ENCODE data around the gene JARID2.

The JARID2 gene

DNA sequence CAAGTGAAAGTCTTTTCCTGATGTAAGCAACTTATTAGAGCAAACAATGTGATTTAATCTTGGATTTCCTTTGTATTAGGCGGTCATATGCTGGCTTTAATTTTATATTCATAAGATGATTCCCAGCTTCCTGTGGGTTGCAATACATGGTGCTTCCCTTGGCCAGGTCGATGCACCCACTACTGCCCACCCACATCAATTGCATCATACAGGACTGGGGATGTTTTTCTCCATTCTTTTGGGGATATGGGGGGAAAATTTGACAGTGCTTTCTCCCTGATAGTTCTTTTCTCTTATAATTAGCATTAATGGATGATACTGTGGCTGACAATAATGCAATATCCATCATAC is 187.6 kb downstream of the JARID2 start:
- no peak for DNase-seq (ENCODE audit: low spot score)
- peaks cover 0 to 4% of the 10 kb centered on the region in 2 donors for H3K36me3 ChIP-seq (replicated peaks in 1 of 2; ENCODE audit: control insufficient read depth in 2 of 2, insufficient read depth in 2 of 2, low read length in 2 of 2)
- H3K4me3 ChIP-seq (ENCODE audit: low read length in 2 of 2): no peak overlapping the region
- H3K79me1 ChIP-seq (ENCODE audit: low read depth, low read length): no peaks in the 10 kb centered on the region
- H2AFZ ChIP-seq (ENCODE audit: low read length): no peak overlapping the region
- no peak overlapping the region for H3K4me2 ChIP-seq (ENCODE audit: insufficient read depth, low read length, poor library complexity, severe bottlenecking)
- WGBS, 2 donors (ENCODE audit: extremely low coverage in 2 of 2, insufficient read length in 2 of 2, insufficient replicate concordance in 1 of 2): no CpG with 5 or more reads among the region's 2 CpGs
- no peak overlapping the region for H2BK5ac ChIP-seq (ENCODE audit: low read length)
- H3K27me3 ChIP-seq (ENCODE audit: control insufficient read depth in 3 of 3, insufficient read depth in 3 of 3, low read depth in 1 of 3, low read length in 3 of 3): no peaks in the 10 kb centered on the region
- no peak overlapping the region for H2BK15ac ChIP-seq (ENCODE audit: low read length)
- H2BK120ac ChIP-seq (ENCODE audit: low read depth, low read length): no peak overlapping the region
- no peak overlapping the region for H4K91ac ChIP-seq (ENCODE audit: low read depth, low read length, poor library complexity)
- H2AK5ac ChIP-seq (ENCODE audit: low read depth, low read length): no peak overlapping the region
- peaks cover 36 to 58% of the 10 kb centered on the region in 2 donors for H3K4me1 ChIP-seq (ENCODE audit: control insufficient read depth in 2 of 2, insufficient read depth in 1 of 2, low read depth in 1 of 2, low read length in 2 of 2)
- no peak overlapping the region for H4K8ac ChIP-seq (ENCODE audit: low read depth, low read length)
- peaks cover 0 to 5% of the 10 kb centered on the region in 2 donors for H3K9me3 ChIP-seq (replicated peaks in 1 of 2; ENCODE audit: control insufficient read depth in 2 of 2, insufficient read depth in 1 of 2, low read depth in 1 of 2, low read length in 2 of 2)
- H3K27ac ChIP-seq (replicated peaks; ENCODE audit: low read length): no peak overlapping the region
- no peak overlapping the region for H3K14ac ChIP-seq (ENCODE audit: low read length)
- H3K23ac ChIP-seq (ENCODE audit: low read depth, low read length, poor library complexity): no peak overlapping the region
- no peak overlapping the region for H3K4ac ChIP-seq (ENCODE audit: low read length)
- H2BK12ac ChIP-seq (ENCODE audit: low read length): no peak overlapping the region
- no peak overlapping the region for H3K9ac ChIP-seq (ENCODE audit: low read depth, low read length, poor library complexity)
- no peak overlapping the region for H3K18ac ChIP-seq (ENCODE audit: low read length)

DNA sequence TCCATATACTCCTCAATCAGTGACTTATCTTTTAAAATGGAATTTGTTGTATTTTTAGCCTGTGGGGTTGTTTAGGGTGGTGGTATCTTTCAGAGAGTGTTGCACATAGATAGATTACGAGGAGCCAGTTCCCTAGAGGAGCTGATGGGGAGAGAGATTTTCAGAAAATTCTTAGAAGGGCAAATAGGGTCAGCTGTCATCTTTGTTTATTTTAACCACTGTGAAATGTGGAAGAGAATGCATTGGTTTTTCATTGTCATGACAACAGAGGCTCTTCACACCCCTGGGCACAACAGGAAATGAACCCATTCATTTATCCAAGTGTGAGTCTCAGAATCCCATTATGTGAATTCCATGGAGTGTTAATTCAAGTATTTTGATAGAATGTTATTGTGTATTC is 188.4 kb downstream of the JARID2 start:
- H2BK5ac ChIP-seq (ENCODE audit: low read length): no peak overlapping the region
- no peaks in the 10 kb centered on the region for H3K27me3 ChIP-seq (ENCODE audit: control insufficient read depth in 3 of 3, insufficient read depth in 3 of 3, low read depth in 1 of 3, low read length in 3 of 3)
- no peak overlapping the region for H3K9ac ChIP-seq (ENCODE audit: low read depth, low read length, poor library complexity)
- H3K14ac ChIP-seq (ENCODE audit: low read length): no peak overlapping the region
- H4K91ac ChIP-seq (ENCODE audit: low read depth, low read length, poor library complexity): no peak overlapping the region
- no peak overlapping the region for H2AFZ ChIP-seq (ENCODE audit: low read length)
- H3K4ac ChIP-seq (ENCODE audit: low read length): no peak overlapping the region
- H2AK5ac ChIP-seq (ENCODE audit: low read depth, low read length): no peak overlapping the region
- H2BK120ac ChIP-seq (ENCODE audit: low read depth, low read length): no peak overlapping the region
- DNase-seq (ENCODE audit: low spot score): no peak
- H4K8ac ChIP-seq (ENCODE audit: low read depth, low read length): no peak overlapping the region
- H3K36me3 ChIP-seq (replicated peaks in 1 of 2; ENCODE audit: control insufficient read depth in 2 of 2, insufficient read depth in 2 of 2, low read length in 2 of 2): peaks cover 0 to 2% of the 10 kb centered on the region in 2 donors
- H3K4me2 ChIP-seq (ENCODE audit: insufficient read depth, low read length, poor library complexity, severe bottlenecking): no peak overlapping the region
- H3K27ac ChIP-seq (replicated peaks; ENCODE audit: low read length): no peak overlapping the region
- H3K4me3 ChIP-seq (ENCODE audit: low read length in 2 of 2): no peak overlapping the region
- H3K18ac ChIP-seq (ENCODE audit: low read length): no peak overlapping the region
- H3K79me1 ChIP-seq (ENCODE audit: low read depth, low read length): no peaks in the 10 kb centered on the region
- WGBS, 2 donors (ENCODE audit: extremely low coverage in 2 of 2, insufficient read length in 2 of 2, insufficient replicate concordance in 1 of 2): no CpG with 5 or more reads among the region's 1 CpG
- peaks cover 0 to 5% of the 10 kb centered on the region in 2 donors for H3K9me3 ChIP-seq (replicated peaks in 1 of 2; ENCODE audit: control insufficient read depth in 2 of 2, insufficient read depth in 1 of 2, low read depth in 1 of 2, low read length in 2 of 2)
- H3K4me1 ChIP-seq (ENCODE audit: control insufficient read depth in 2 of 2, insufficient read depth in 1 of 2, low read depth in 1 of 2, low read length in 2 of 2): peaks cover 37 to 55% of the 10 kb centered on the region in 2 donors
- H2BK12ac ChIP-seq (ENCODE audit: low read length): no peak overlapping the region
- H3K23ac ChIP-seq (ENCODE audit: low read depth, low read length, poor library complexity): no peak overlapping the region
- no peak overlapping the region for H2BK15ac ChIP-seq (ENCODE audit: low read length)

DNA sequence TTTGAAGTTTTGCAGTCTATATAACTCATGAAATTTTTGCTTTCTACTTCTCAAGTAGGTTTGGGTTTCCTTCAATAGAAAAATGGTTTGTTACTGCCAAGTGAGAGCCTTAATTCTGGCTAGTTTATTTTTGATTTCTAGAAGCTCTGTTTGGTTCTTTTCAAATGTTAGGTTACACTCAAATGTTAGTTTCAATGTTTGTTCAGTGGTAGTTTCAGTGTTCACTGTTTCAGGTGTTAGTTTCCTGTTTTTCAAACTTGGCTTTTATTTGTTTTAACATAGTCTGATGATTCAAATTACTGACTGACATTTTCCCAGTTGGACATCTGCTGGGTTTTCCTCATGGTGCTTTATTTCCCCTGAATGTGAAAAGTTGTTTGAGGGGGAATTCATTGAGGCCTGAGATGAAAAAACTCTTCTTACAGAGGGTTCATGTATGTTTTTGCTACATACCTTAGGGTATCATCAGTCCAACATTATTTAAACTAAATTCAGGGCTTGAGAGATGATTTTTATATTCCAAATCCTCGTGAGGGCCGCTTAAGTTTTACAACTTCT is 189.0 kb downstream of the JARID2 start:
- H3K79me1 ChIP-seq (ENCODE audit: low read depth, low read length): no peaks in the 10 kb centered on the region
- H2BK120ac ChIP-seq (ENCODE audit: low read depth, low read length): no peak overlapping the region
- no peak overlapping the region for H2BK15ac ChIP-seq (ENCODE audit: low read length)
- H3K4ac ChIP-seq (ENCODE audit: low read length): no peak overlapping the region
- H4K8ac ChIP-seq (ENCODE audit: low read depth, low read length): no peak overlapping the region
- H4K91ac ChIP-seq (ENCODE audit: low read depth, low read length, poor library complexity): no peak overlapping the region
- H3K18ac ChIP-seq (ENCODE audit: low read length): no peak overlapping the region
- H3K9me3 ChIP-seq (replicated peaks in 1 of 2; ENCODE audit: control insufficient read depth in 2 of 2, insufficient read depth in 1 of 2, low read depth in 1 of 2, low read length in 2 of 2): peaks cover 0 to 5% of the 10 kb centered on the region in 2 donors
- DNase-seq (ENCODE audit: low spot score): no peak
- no peak overlapping the region for H3K4me2 ChIP-seq (ENCODE audit: insufficient read depth, low read length, poor library complexity, severe bottlenecking)
- H3K36me3 ChIP-seq (replicated peaks in 1 of 2; ENCODE audit: control insufficient read depth in 2 of 2, insufficient read depth in 2 of 2, low read length in 2 of 2): no peaks in the 10 kb centered on the region
- H3K14ac ChIP-seq (ENCODE audit: low read length): no peak overlapping the region
- H2AK5ac ChIP-seq (ENCODE audit: low read depth, low read length): no peak overlapping the region
- no peak overlapping the region for H3K27ac ChIP-seq (replicated peaks; ENCODE audit: low read length)
- no peak overlapping the region for H3K23ac ChIP-seq (ENCODE audit: low read depth, low read length, poor library complexity)
- H3K27me3 ChIP-seq (ENCODE audit: control insufficient read depth in 3 of 3, insufficient read depth in 3 of 3, low read depth in 1 of 3, low read length in 3 of 3): no peaks in the 10 kb centered on the region
- no CpG with 5 or more reads among the region's 2 CpGs for WGBS, 2 donors (ENCODE audit: extremely low coverage in 2 of 2, insufficient read length in 2 of 2, insufficient replicate concordance in 1 of 2)
- H3K4me3 ChIP-seq (ENCODE audit: low read length in 2 of 2): no peak overlapping the region
- H3K4me1 ChIP-seq (ENCODE audit: control insufficient read depth in 2 of 2, insufficient read depth in 1 of 2, low read depth in 1 of 2, low read length in 2 of 2): peaks cover 39 to 59% of the 10 kb centered on the region in 2 donors
- H2BK5ac ChIP-seq (ENCODE audit: low read length): no peak overlapping the region
- H2AFZ ChIP-seq (ENCODE audit: low read length): no peak overlapping the region
- no peak overlapping the region for H2BK12ac ChIP-seq (ENCODE audit: low read length)
- no peak overlapping the region for H3K9ac ChIP-seq (ENCODE audit: low read depth, low read length, poor library complexity)

DNA sequence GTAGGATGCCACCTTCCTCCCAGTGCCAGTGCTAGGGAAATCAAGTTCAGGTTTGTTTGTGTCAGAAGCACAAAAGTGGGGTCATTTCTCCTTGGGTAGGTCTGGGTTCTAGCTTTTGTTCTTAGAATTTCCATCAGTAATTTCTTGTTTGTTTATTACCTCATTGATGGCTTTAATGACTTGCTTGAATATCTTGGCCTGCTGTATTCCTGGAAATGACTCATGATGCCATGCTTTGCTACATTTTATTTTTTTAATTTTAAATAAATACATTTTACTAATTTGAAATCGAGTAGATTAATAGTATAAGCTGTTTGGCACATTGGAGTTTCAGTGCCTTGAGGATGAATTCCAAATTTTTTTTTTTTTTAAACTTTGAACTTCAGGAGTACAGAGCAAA is 189.6 kb downstream of the JARID2 start:
- Histone ChIP-seq H3K4me3 (ENCODE audit: low read length in 2 of 2) (no peak overlapping the region), H2BK5ac (ENCODE audit: low read length) (no peak overlapping the region), H2BK120ac (ENCODE audit: low read depth, low read length) (no peak overlapping the region), H3K9me3 (replicated peaks in 1 of 2; ENCODE audit: control insufficient read depth in 2 of 2, insufficient read depth in 1 of 2, low read depth in 1 of 2, low read length in 2 of 2) (peaks cover 0 to 5% of the 10 kb centered on the region in 2 donors), H4K8ac (ENCODE audit: low read depth, low read length) (no peak overlapping the region), H3K23ac (ENCODE audit: low read depth, low read length, poor library complexity) (no peak overlapping the region), H2AFZ (ENCODE audit: low read length) (no peak overlapping the region), H4K91ac (ENCODE audit: low read depth, low read length, poor library complexity) (no peak overlapping the region), H3K79me1 (ENCODE audit: low read depth, low read length) (no peaks in the 10 kb centered on the region), H3K4me2 (ENCODE audit: insufficient read depth, low read length, poor library complexity, severe bottlenecking) (no peak overlapping the region), H3K27ac (replicated peaks; ENCODE audit: low read length) (no peak overlapping the region), H3K36me3 (replicated peaks in 1 of 2; ENCODE audit: control insufficient read depth in 2 of 2, insufficient read depth in 2 of 2, low read length in 2 of 2) (no peaks in the 10 kb centered on the region), H3K9ac (ENCODE audit: low read depth, low read length, poor library complexity) (no peak overlapping the region), H2AK5ac (ENCODE audit: low read depth, low read length) (no peak overlapping the region), H2BK15ac (ENCODE audit: low read length) (no peak overlapping the region), H3K4ac (ENCODE audit: low read length) (no peak overlapping the region), H3K14ac (ENCODE audit: low read length) (no peak overlapping the region), H3K27me3 (ENCODE audit: control insufficient read depth in 3 of 3, insufficient read depth in 3 of 3, low read depth in 1 of 3, low read length in 3 of 3) (no peaks in the 10 kb centered on the region), H3K4me1 (ENCODE audit: control insufficient read depth in 2 of 2, insufficient read depth in 1 of 2, low read depth in 1 of 2, low read length in 2 of 2) (peaks cover 44 to 58% of the 10 kb centered on the region in 2 donors), H2BK12ac (ENCODE audit: low read length) (no peak overlapping the region), H3K18ac (ENCODE audit: low read length) (no peak overlapping the region)
- no peak for DNase-seq (ENCODE audit: low spot score)
- no CpG with 5 or more reads among the region's 1 CpG for WGBS, 2 donors (ENCODE audit: extremely low coverage in 2 of 2, insufficient read length in 2 of 2, insufficient replicate concordance in 1 of 2)

Measured in neuronal stem cell (in vitro differentiated cells).